Peyer's patch (tissue), 4 donors: ENCODE results near the gene DDAH1.

ENCODE experiments used
- CTCF ChIP-seq, 6 experiments: fragments of 450-650 bp in 4 of 6; fragments of 200-600 bp in 2 of 6; sonication (generic) in 1 of 6; IDR thresholded peaks; one replicate each; pipeline ENCODE4 v1.5.1; 2017 to 2019; ENCODE audit warnings: antibody characterized with exemption in 6 of 6, mild to moderate bottlenecking in 3 of 6, moderate library complexity in 1 of 6
- POLR2A ChIP-seq, 2 donors: fragments of 450-650 bp; IDR thresholded peaks; one replicate each; pipeline ENCODE4 v1.5.1; 2017; ENCODE audit warnings: antibody characterized with exemption in 2 of 2, mild to moderate bottlenecking in 2 of 2, moderate library complexity in 2 of 2

GRCh38 chr1:85488126-85488525 lies 23.2 kb upstream of the DDAH1 start:
- TF ChIP-seq POLR2A (IDR thresholded peaks at IDR 0.05) (no peak), CTCF (IDR thresholded peaks at IDR 0.05) (no peak)
